AG10803 (cell line): Measurements from ENCODE around the gene RTN1.

Source experiments
- DNase-seq: peaks from one replicate; pipeline ENCODE4 v3.0.0; 2010; ENCODE audit warnings: low read depth
- H3K4me3 ChIP-seq: 2 replicates; pipeline ENCODE4 v1.5.1; 2011; ENCODE audit warnings: mild to moderate bottlenecking, low read length, control low read depth
- CTCF ChIP-seq: conservative IDR thresholded peaks from 2 replicates; pipeline ENCODE4 v1.5.1; 2011; ENCODE audit warnings: mild to moderate bottlenecking, low read length, control low read depth, inconsistent platforms

Gene RTN1

GRCh38 chr14:59619061-59619460, 251.5 kb downstream of the RTN1 start:
- TF ChIP-seq CTCF = no peak

DNA sequence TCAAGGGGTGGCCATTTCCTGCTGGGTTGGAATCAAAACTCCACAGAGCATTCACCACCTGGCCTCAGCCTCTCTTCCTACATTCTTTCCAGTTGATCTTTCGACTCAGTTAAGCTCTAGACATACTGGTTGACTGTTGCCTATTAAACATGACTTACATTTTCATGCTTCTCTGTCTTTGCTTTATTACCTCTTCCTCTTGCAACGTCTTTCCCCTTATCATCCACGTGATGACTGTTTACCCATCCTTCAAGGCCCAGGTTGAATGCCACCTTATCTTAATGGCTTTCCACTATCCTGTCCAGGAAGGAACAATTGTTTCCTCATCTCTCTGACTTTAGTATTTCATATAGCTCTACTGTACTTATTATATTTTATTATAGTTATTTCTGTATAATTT, 269.5 kb downstream of the RTN1 start:
- no peak for TF ChIP-seq CTCF
- no peak overlapping the region for H3K4me3 ChIP-seq
- no peak for DNase-seq

More at GRCh38 chr14:59619061-59619460, 251.5 kb downstream of the RTN1 start:
- H3K4me3 ChIP-seq = no peak overlapping the region
- DNase-seq = no peak

DNA sequence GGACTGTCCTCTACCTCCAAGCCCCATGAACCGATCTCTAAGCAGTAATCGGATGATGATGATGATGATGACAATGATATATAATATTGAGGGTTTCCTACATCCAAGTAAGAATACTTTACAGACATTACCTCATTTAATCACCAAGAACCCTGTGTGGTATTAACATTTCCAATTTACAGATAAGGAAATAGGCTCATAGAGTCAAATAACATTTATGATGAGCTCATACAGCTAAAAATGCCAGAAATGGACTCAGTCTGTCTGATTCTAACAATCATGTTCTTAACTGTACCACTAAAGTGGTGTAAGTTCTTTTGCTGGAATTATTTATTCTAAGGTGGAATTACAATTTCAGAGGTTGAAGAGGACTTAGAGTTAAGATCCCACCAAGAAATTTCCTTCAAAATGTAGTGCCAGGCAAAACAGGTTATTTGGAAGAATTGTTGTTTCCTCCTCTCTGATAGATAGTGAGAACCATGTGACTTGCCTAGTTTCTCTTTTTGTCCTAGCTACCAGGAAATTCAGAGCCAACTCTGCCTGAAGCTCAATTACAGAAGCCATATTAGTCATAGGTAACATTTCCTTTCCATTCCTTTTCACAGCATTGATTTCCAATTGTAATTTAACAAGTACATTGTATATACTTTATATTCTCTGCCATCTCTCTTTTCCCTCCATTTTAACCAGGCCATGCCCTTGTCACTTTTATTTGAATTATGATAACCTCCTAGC, 270.2 kb downstream of the RTN1 start:
- no peak for TF ChIP-seq CTCF
- DNase-seq = no peak
- H3K4me3 ChIP-seq = no peak overlapping the region

- no peak for TF ChIP-seq CTCF
- no peak for DNase-seq
- H3K4me3 ChIP-seq = no peak overlapping the region
Observed at GRCh38 chr14:59595071-59595470, 275.5 kb downstream of the RTN1 start.

DNA sequence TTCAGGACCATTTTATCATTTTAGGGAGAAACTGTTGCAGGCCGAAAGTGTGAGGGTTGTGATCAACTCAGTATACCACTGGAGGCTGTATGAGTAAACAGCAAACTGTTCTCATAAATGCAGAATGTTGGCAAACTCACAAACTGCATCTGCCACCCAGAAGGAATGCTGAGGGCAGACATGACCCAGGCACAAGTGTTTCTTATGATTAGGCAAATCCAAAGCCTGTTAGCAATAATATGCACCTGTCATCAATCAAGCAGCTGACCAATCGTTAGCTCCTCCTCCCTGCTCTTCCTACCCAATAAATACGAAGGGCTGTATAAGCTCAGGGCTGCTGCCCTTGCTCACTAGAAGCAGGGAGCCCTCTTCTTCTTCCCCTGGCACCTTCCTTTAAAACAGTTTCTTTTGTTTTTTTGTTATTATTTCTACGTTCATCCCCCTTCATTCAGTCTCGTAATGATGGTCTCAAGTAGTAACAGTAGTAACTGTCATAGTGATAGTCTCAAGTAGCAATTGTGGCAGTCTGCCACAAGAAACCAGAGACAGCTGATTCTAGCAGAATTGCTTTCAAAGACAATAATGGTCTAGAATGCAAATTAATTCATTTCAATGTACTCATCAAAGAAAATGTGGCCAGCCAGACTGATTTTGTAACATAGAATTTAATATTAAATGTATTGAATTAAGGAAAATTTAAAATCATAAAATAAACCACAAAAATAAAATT, 278.8 kb downstream of the RTN1 start:
- TF ChIP-seq CTCF = no peak
- no peak overlapping the region for H3K4me3 ChIP-seq
- DNase-seq = no peak

GRCh38 chr14:59588101-59588500, 282.5 kb downstream of the RTN1 start:
- TF ChIP-seq CTCF = no peak
- DNase-seq = no peak
- H3K4me3 ChIP-seq = no peak overlapping the region
